Endodermal cell (in vitro differentiated cells): ENCODE results near the gene PLAAT3. TPM values are rescaled to one million over a fixed set of nuclear protein-coding genes. Genes with fewer than 3 reads are reported as not detected.

ENCODE experiments used
- DNase-seq: peaks from one replicate; pipeline ENCODE4 v3.0.0-alpha.2; 2017
- H3K27ac ChIP-seq: 2 replicates; pipeline ENCODE4 v1.5.1; 2013; ENCODE audit warnings: mild to moderate bottlenecking, low read depth, low read length, moderate library complexity
- H3K27me3 ChIP-seq: 2 replicates; pipeline ENCODE4 v1.6.1; 2013; ENCODE audit warnings: mild to moderate bottlenecking, low read length, moderate library complexity; ENCODE audit not compliant: insufficient read depth, control insufficient read depth, poor library complexity, severe bottlenecking
- H3K36me3 ChIP-seq: 2 replicates; pipeline ENCODE4 v1.7.0; 2013; ENCODE audit warnings: mild to moderate bottlenecking, low read length, moderate library complexity; ENCODE audit not compliant: control insufficient read depth, insufficient read depth
- H3K4me1 ChIP-seq: one replicate; pipeline ENCODE4 v1.7.0; 2013; ENCODE audit warnings: low read length; ENCODE audit not compliant: control insufficient read depth, insufficient read depth
- H3K4me3 ChIP-seq: 2 replicates; pipeline ENCODE4 v1.5.1; 2013; ENCODE audit warnings: mild to moderate bottlenecking, low read length, moderate library complexity
- H3K9ac ChIP-seq: 2 replicates; pipeline ENCODE4 v1.6.1; 2013; ENCODE audit warnings: mild to moderate bottlenecking, low read length, moderate library complexity; ENCODE audit not compliant: poor library complexity, severe bottlenecking; ENCODE audit errors: extremely low read depth
- H3K9me3 ChIP-seq: 2 replicates; pipeline ENCODE4 v1.6.1; 2013; ENCODE audit warnings: mild to moderate bottlenecking, low read length, moderate library complexity; ENCODE audit not compliant: control insufficient read depth
- H3K27ac Mint-ChIP-seq: 2 replicates; pipeline ENCODE4 v1.8.0; 2020; ENCODE audit warnings: mixed read lengths
- H3K27me3 Mint-ChIP-seq: 2 replicates; pipeline ENCODE4 v1.8.0; 2021; ENCODE audit warnings: mild to moderate bottlenecking, mixed read lengths; ENCODE audit not compliant: insufficient read depth
- H3K36me3 Mint-ChIP-seq: 2 replicates; pipeline ENCODE4 v1.8.0; 2020; ENCODE audit warnings: low read depth, mixed read lengths
- H3K4me1 Mint-ChIP-seq: 2 replicates; pipeline ENCODE4 v1.8.0; 2020; ENCODE audit warnings: mixed read lengths
- H3K4me3 Mint-ChIP-seq: 2 replicates; pipeline ENCODE4 v1.8.0; 2020; ENCODE audit warnings: mild to moderate bottlenecking, moderate library complexity, mixed read lengths
- H3K9me3 Mint-ChIP-seq: 2 replicates; pipeline ENCODE4 v1.8.0; 2020; ENCODE audit warnings: mild to moderate bottlenecking, mixed read lengths
- CTCF ChIP-seq: fragments of 200-600 bp; sonication (generic); conservative IDR thresholded peaks from 2 replicates; pipeline ENCODE4 v1.5.0; 2021; ENCODE audit warnings: antibody characterized with exemption, mild to moderate bottlenecking
- WGBS, 2 experiments: methylation state at CpG; one replicate each; pipeline versions ENCODE4 v1.1.5 to v1.1.7; 2013; ENCODE audit warnings: missing lambda C conversion rate in 2 of 2, mixed read lengths in 1 of 2; ENCODE audit not compliant: insufficient coverage in 1 of 2, insufficient read length in 1 of 2; 5-methylcytosine and 5-hydroxymethylcytosine counted together
- total RNA-seq, 2 donors: library from RNA; stranded (reverse); fragmentation: NEBNext Ultra II Directional in 1 of 2; extraction: Animal tissue kit (Norgen Biotek cat#: 25700) in 1 of 2; gene quantifications; 2 replicates in 1 of 2; 3 replicates in 1 of 2; pipeline ENCODE4 v1.2.1, GENCODE V29; 2021

The PLAAT3 gene
- total RNA-seq, 2 donors from 2014 or later, result 33.5 to 45.9 TPM

- no peak for DNase-seq
- H3K4me3 ChIP-seq, result no peak overlapping the region
- H3K4me1 Mint-ChIP-seq, result peaks cover 11% of the 10 kb centered on the region
- WGBS, 2 experiments, result 67 to 91% methylated on average over 1 to 7 of the region's 7 CpGs
- no peaks in the 10 kb centered on the region for H3K4me1 ChIP-seq
- H3K9me3 ChIP-seq, result no peaks in the 10 kb centered on the region
- H3K9me3 Mint-ChIP-seq, result no peaks in the 10 kb centered on the region
- H3K27ac ChIP-seq, result no peak overlapping the region
- H3K27me3 Mint-ChIP-seq, result no peaks in the 10 kb centered on the region
- H3K27ac Mint-ChIP-seq, result no peak overlapping the region
- no peaks in the 10 kb centered on the region for H3K36me3 Mint-ChIP-seq
- H3K9ac ChIP-seq, result no peak overlapping the region
- no peaks in the 10 kb centered on the region for H3K27me3 ChIP-seq
- H3K36me3 ChIP-seq, result no peaks in the 10 kb centered on the region
- TF ChIP-seq CTCF, result no peak
- no peak overlapping the region for H3K4me3 Mint-ChIP-seq
These were observed 53.6 kb downstream of the PLAAT3 start for GRCh38 chr11:63560506-63561180.

GRCh38 chr11:63558459-63559157, 55.6 kb downstream of the PLAAT3 start:
- H3K27ac Mint-ChIP-seq, result no peak overlapping the region
- no peaks in the 10 kb centered on the region for H3K27me3 Mint-ChIP-seq
- H3K36me3 ChIP-seq, result no peaks in the 10 kb centered on the region
- H3K9ac ChIP-seq, result no peak overlapping the region
- no peak for TF ChIP-seq CTCF
- no peak overlapping the region for H3K4me3 Mint-ChIP-seq
- H3K4me1 ChIP-seq, result no peaks in the 10 kb centered on the region
- peaks cover 21% of the 10 kb centered on the region for H3K4me1 Mint-ChIP-seq
- H3K4me3 ChIP-seq, result no peak overlapping the region
- no peak for DNase-seq
- H3K9me3 ChIP-seq, result no peaks in the 10 kb centered on the region
- 97 to 98% methylated on average over 4 to 7 of the region's 7 CpGs for WGBS, 2 experiments
- H3K27me3 ChIP-seq, result no peaks in the 10 kb centered on the region
- H3K36me3 Mint-ChIP-seq, result no peaks in the 10 kb centered on the region
- H3K9me3 Mint-ChIP-seq, result no peaks in the 10 kb centered on the region
- no peak overlapping the region for H3K27ac ChIP-seq

- Histone ChIP-seq H3K9me3 (no peaks in the 10 kb centered on the region), H3K9ac (no peak overlapping the region), H3K4me3 (no peak overlapping the region), H3K36me3 (no peaks in the 10 kb centered on the region), H3K27ac (no peak overlapping the region), H3K4me1 (no peaks in the 10 kb centered on the region), H3K27me3 (no peaks in the 10 kb centered on the region)
- Mint-ChIP-seq H3K4me1 (peaks cover 22% of the 10 kb centered on the region), H3K9me3 (no peaks in the 10 kb centered on the region), H3K4me3 (no peak overlapping the region), H3K27me3 (no peaks in the 10 kb centered on the region), H3K36me3 (no peaks in the 10 kb centered on the region), H3K27ac (no peak overlapping the region)
- no peak for DNase-seq
- no peak for TF ChIP-seq CTCF
- WGBS, 2 experiments, result 92 to 96% methylated on average over 6 to 7 of the region's 7 CpGs
These were observed 56.7 kb downstream of the PLAAT3 start for GRCh38 chr11:63557570-63557969.
